ENCODE measurements around the gene ATP1A4. TPM values are rescaled to one million over a fixed set of nuclear protein-coding genes. Genes with fewer than 3 reads are reported as not detected.

ATP1A4 gene
- total and polyA plus RNA-seq, 2 donors (not counting 1 experiment from before 2014, with no cell fraction given): not detected

DNA sequence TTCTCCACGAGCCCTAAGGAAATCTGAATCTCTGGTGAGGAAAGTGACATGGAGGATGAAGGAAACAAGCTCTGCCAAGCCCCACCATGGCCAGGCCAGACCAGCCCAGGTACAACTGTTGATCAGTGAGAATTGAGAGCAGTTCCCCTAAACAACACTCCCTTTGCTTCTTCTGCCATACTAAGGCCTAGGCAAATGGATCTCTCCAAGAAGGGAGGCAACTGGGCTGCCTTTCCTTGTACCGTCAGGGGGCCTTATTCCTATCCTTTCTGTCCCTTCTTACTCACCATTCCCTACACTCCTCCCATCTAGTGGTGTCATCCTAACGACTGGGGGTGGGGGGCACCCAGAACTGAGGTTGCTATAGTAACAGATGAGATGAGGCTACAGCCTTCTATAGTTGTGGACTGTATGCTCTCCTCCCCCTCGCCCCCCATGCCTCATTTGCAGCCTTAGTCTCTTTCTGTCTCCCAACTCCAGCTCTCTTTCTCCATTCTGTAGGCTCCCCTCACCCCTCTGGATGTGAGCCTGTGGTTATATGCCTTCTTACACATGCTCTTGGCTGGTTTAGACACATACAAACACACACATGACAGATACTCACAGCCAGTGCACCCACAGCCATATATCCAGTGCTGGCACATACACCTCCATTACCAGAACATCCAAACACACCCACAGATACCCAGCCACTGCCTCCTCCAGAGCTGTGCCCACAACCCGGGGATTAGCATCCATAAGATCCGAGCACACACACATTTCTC is 57.3 kb downstream of the ATP1A4 start:
- peak overlapping the region; percentile 47 for H3K27ac ChIP-seq (ENCODE audit: insufficient read depth, low read length)
- H3K9me3 ChIP-seq (ENCODE audit: control insufficient read depth, insufficient read depth, low read depth, low read length): no peaks in the 10 kb centered on the region
- H3K4me2 ChIP-seq (ENCODE audit: extremely low read depth, insufficient read depth, low read length): peak overlapping the region; percentile 65
- H2AFZ ChIP-seq (ENCODE audit: low read length): no peak overlapping the region
- peak overlapping the region in 1 of 4 experiments; percentile 0 for H3K4me3 ChIP-seq (replicated peaks in 1 of 4; ENCODE audit: control extremely low read depth in 1 of 4, insufficient read depth in 1 of 4, low read depth in 3 of 4, low read length in 4 of 4)
- H3K9ac ChIP-seq (ENCODE audit: insufficient read depth, low read length): no peak overlapping the region
- peaks cover 62% of the 10 kb centered on the region for H3K79me2 ChIP-seq (ENCODE audit: control insufficient read depth, insufficient read depth, low read length)
- peaks cover 40% of the 10 kb centered on the region for H3K36me3 ChIP-seq (ENCODE audit: control insufficient read depth, insufficient read depth, low read length)
- peak in 1 of 2 donors; percentile 29 for DNase-seq (ENCODE audit: low read depth in 2 of 2)
- H4K20me1 ChIP-seq (ENCODE audit: control insufficient read depth, extremely low read depth, insufficient read depth, low read length): peaks cover 4% of the 10 kb centered on the region
- TF ChIP-seq, protein P1, sequence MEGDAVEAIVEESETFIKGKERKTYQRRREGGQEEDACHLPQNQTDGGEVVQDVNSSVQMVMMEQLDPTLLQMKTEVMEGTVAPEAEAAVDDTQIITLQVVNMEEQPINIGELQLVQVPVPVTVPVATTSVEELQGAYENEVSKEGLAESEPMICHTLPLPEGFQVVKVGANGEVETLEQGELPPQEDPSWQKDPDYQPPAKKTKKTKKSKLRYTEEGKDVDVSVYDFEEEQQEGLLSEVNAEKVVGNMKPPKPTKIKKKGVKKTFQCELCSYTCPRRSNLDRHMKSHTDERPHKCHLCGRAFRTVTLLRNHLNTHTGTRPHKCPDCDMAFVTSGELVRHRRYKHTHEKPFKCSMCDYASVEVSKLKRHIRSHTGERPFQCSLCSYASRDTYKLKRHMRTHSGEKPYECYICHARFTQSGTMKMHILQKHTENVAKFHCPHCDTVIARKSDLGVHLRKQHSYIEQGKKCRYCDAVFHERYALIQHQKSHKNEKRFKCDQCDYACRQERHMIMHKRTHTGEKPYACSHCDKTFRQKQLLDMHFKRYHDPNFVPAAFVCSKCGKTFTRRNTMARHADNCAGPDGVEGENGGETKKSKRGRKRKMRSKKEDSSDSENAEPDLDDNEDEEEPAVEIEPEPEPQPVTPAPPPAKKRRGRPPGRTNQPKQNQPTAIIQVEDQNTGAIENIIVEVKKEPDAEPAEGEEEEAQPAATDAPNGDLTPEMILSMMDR (conservative IDR thresholded peaks at IDR 0.05 in 1 of 2, IDR thresholded peaks at IDR 0.05 in 1 of 2; ENCODE audit: low read depth in 1 of 2, low read length in 2 of 2): no peak
- TF ChIP-seq EZH2 (IDR thresholded peaks at IDR 0.05; ENCODE audit: low read length, missing control alignments): no peak
- peaks cover 36% of the 10 kb centered on the region for H3K4me1 ChIP-seq (ENCODE audit: control insufficient read depth, extremely low read depth, insufficient read depth, low read length)
- H3K27me3 ChIP-seq (ENCODE audit: control insufficient read depth, insufficient read depth, low read length): no peaks in the 10 kb centered on the region

DNA sequence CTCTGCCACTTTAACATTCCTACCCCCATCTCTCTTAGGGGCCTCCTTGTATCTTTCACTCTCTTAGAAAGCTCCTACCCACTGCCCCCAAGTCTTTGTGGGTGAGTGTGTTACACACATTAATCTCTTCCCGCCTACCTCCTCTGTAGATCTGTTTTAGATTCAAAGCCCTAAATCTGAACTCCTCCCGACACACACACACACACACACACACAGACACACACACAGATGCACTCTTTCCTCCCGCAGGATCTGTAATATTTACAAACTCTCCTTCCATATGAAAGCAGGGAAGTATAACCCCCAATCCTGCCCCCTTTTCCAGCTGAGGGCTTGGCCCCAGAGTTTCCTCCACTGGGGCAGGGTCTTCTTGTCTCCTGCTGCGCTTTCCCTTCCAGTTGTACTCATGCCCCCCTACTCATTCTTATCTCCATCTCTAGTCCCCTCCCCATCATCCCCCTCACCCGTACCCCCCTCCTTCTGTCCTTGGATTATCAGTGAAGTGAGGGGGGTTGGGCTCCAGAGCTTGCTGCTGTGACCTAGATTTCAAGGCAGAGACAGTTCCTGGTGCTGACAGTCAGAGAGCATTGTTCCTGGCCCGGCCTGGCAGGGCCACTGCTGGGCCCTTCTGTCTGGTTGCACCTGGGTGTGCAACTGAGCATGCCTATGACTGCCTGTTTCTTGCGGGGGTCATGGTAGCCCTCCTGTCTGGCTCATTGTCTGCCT is 58.1 kb downstream of the ATP1A4 start:
- H3K27ac ChIP-seq (ENCODE audit: insufficient read depth, low read length): peak overlapping the region; percentile 47
- H3K36me3 ChIP-seq (ENCODE audit: control insufficient read depth, insufficient read depth, low read length): peaks cover 43% of the 10 kb centered on the region

GRCh38 chr1:160210561-160210960 is 59.2 kb downstream of the ATP1A4 start:
- no peak overlapping the region for H3K9ac ChIP-seq (ENCODE audit: insufficient read depth, low read length)
- H3K4me3 ChIP-seq (replicated peaks in 1 of 4; ENCODE audit: control extremely low read depth in 1 of 4, insufficient read depth in 1 of 4, low read depth in 3 of 4, low read length in 4 of 4): no peak overlapping the region
- peak overlapping the region; percentile 46 for H3K27ac ChIP-seq (ENCODE audit: insufficient read depth, low read length)
- no peak overlapping the region for H2AFZ ChIP-seq (ENCODE audit: low read length)
- DNase-seq (ENCODE audit: low read depth in 2 of 2): no peak
- peaks cover 34% of the 10 kb centered on the region for H3K4me1 ChIP-seq (ENCODE audit: control insufficient read depth, extremely low read depth, insufficient read depth, low read length)
- H3K36me3 ChIP-seq (ENCODE audit: control insufficient read depth, insufficient read depth, low read length): peaks cover 43% of the 10 kb centered on the region
- TF ChIP-seq, protein P1 (conservative IDR thresholded peaks at IDR 0.05 in 1 of 2, IDR thresholded peaks at IDR 0.05 in 1 of 2; ENCODE audit: low read depth in 1 of 2, low read length in 2 of 2): no peak
- TF ChIP-seq EZH2 (IDR thresholded peaks at IDR 0.05; ENCODE audit: low read length, missing control alignments): no peak
- H3K9me3 ChIP-seq (ENCODE audit: control insufficient read depth, insufficient read depth, low read depth, low read length): no peaks in the 10 kb centered on the region
- no peak overlapping the region for H3K4me2 ChIP-seq (ENCODE audit: extremely low read depth, insufficient read depth, low read length)
- no peaks in the 10 kb centered on the region for H3K27me3 ChIP-seq (ENCODE audit: control insufficient read depth, insufficient read depth, low read length)
- H4K20me1 ChIP-seq (ENCODE audit: control insufficient read depth, extremely low read depth, insufficient read depth, low read length): peaks cover 4% of the 10 kb centered on the region
- peaks cover 59% of the 10 kb centered on the region for H3K79me2 ChIP-seq (ENCODE audit: control insufficient read depth, insufficient read depth, low read length)

More for the DNA sequence above, 58.1 kb downstream of the ATP1A4 start:
- no peaks in the 10 kb centered on the region for H3K9me3 ChIP-seq (ENCODE audit: control insufficient read depth, insufficient read depth, low read depth, low read length)
- peak overlapping the region in 1 of 4 experiments; percentile 0 for H3K4me3 ChIP-seq (replicated peaks in 1 of 4; ENCODE audit: control extremely low read depth in 1 of 4, insufficient read depth in 1 of 4, low read depth in 3 of 4, low read length in 4 of 4)
- no peak overlapping the region for H3K9ac ChIP-seq (ENCODE audit: insufficient read depth, low read length)
- no peak for TF ChIP-seq EZH2 (IDR thresholded peaks at IDR 0.05; ENCODE audit: low read length, missing control alignments)
- TF ChIP-seq, protein P1 (conservative IDR thresholded peaks at IDR 0.05 in 1 of 2, IDR thresholded peaks at IDR 0.05 in 1 of 2; ENCODE audit: low read depth in 1 of 2, low read length in 2 of 2): no peak
- H2AFZ ChIP-seq (ENCODE audit: low read length): no peak overlapping the region
- peak overlapping the region; percentile 65 for H3K4me2 ChIP-seq (ENCODE audit: extremely low read depth, insufficient read depth, low read length)
- peaks cover 4% of the 10 kb centered on the region for H4K20me1 ChIP-seq (ENCODE audit: control insufficient read depth, extremely low read depth, insufficient read depth, low read length)
- H3K79me2 ChIP-seq (ENCODE audit: control insufficient read depth, insufficient read depth, low read length): peaks cover 62% of the 10 kb centered on the region
- H3K4me1 ChIP-seq (ENCODE audit: control insufficient read depth, extremely low read depth, insufficient read depth, low read length): peaks cover 36% of the 10 kb centered on the region
- DNase-seq (ENCODE audit: low read depth in 2 of 2): peak; percentile 14 to 34
- no peaks in the 10 kb centered on the region for H3K27me3 ChIP-seq (ENCODE audit: control insufficient read depth, insufficient read depth, low read length)

Data from fibroblast of lung (primary cell).